Suprapubic skin (tissue), 4 donors: Measurements from ENCODE around the gene RNF34. TPM values are rescaled to one million over a fixed set of nuclear protein-coding genes. Genes with fewer than 3 reads are reported as not detected.

Experiments
- DNase-seq, 2 donors: peaks; one replicate each; pipeline ENCODE4 v3.0.0-alpha.2; 2019; ENCODE audit warnings: low spot score in 2 of 2
- H3K27ac ChIP-seq: fragments of 200-600 bp; sonication (generic); one replicate; pipeline ENCODE4 v1.5.1; 2019
- H3K27me3 ChIP-seq: fragments of 200-600 bp; sonication (generic); one replicate; pipeline ENCODE4 v1.5.1; 2019
- H3K36me3 ChIP-seq: fragments of 200-600 bp; sonication (generic); one replicate; pipeline ENCODE4 v1.5.1; 2019
- H3K4me1 ChIP-seq: fragments of 200-600 bp; sonication (generic); one replicate; pipeline ENCODE4 v1.5.1; 2019
- H3K4me3 ChIP-seq: fragments of 200-600 bp; sonication (generic); one replicate; pipeline ENCODE4 v1.5.1; 2019; ENCODE audit warnings: mild to moderate bottlenecking
- H3K9me3 ChIP-seq: fragments of 200-600 bp; sonication (generic); one replicate; pipeline ENCODE4 v1.5.1; 2019
- CTCF ChIP-seq, 2 donors: fragments of 200-600 bp in 1 of 2; fragments of 450-650 bp in 1 of 2; sonication (generic) in 1 of 2; IDR thresholded peaks; one replicate each; pipeline ENCODE4 v1.5.1; 2016 to 2019; ENCODE audit warnings: antibody characterized with exemption in 2 of 2, mild to moderate bottlenecking in 1 of 2, moderate library complexity in 1 of 2
- EP300 ChIP-seq: sonication (generic); formaldehyde crosslinking; IDR thresholded peaks from one replicate; pipeline ENCODE4 v1.6.1; 2017; ENCODE audit warnings: antibody characterized with exemption
- POLR2A ChIP-seq, 2 donors: fragments of 450-650 bp; IDR thresholded peaks; one replicate each; pipeline ENCODE4 v1.6.1; 2017; ENCODE audit warnings: antibody characterized with exemption in 2 of 2, mild to moderate bottlenecking in 2 of 2, moderate library complexity in 2 of 2
- POLR2AphosphoS5 ChIP-seq, 3 donors: sonication (generic); formaldehyde crosslinking; IDR thresholded peaks; one replicate each; pipeline ENCODE4 v1.6.1; 2017; ENCODE audit warnings: antibody characterized with exemption in 3 of 3
- WGBS: methylation state at CpG from one replicate; pipeline ENCODE4 v1.1.5; 2018; 5-methylcytosine and 5-hydroxymethylcytosine counted together
- total RNA-seq, 4 donors: library from RNA; depleted of rRNA; stranded (reverse); fragments of >200 nt; gene quantifications; one replicate each; pipeline ENCODE4 v1.1.0, GENCODE V29; 2016

The RNF34 gene
- total RNA-seq, 4 donors from 2014 or later, result 14.6 to 40.3 (median 30.4) TPM

- H3K4me1 ChIP-seq, result peaks cover 20% of the 10 kb centered on the region
- WGBS, result 89% methylated on average over 12 of the region's 18 CpGs
- H3K36me3 ChIP-seq, result peaks cover 2% of the 10 kb centered on the region
- no peak for DNase-seq
- H3K27ac ChIP-seq, result no peak overlapping the region
- no peaks in the 10 kb centered on the region for H3K27me3 ChIP-seq
- H3K9me3 ChIP-seq, result no peaks in the 10 kb centered on the region
- TF ChIP-seq POLR2A (IDR thresholded peaks at IDR 0.05), result no peak
- TF ChIP-seq EP300, result no peak
- TF ChIP-seq CTCF (IDR thresholded peaks at IDR 0.05), result no peak
- no peak for TF ChIP-seq POLR2AphosphoS5 (IDR thresholded peaks at IDR 0.05)
- H3K4me3 ChIP-seq, result no peak overlapping the region
Measured at GRCh38 chr12:121453629-121454028, 53.7 kb downstream of the RNF34 start.

- TF ChIP-seq POLR2AphosphoS5 (IDR thresholded peaks at IDR 0.05) (no peak), EP300 (no peak), CTCF (IDR thresholded peaks at IDR 0.05) (no peak), POLR2A (IDR thresholded peaks at IDR 0.05) (no peak)
- 94% methylated on average over 6 of the region's 6 CpGs for WGBS
- Histone ChIP-seq H3K9me3 (no peaks in the 10 kb centered on the region), H3K27ac (no peak overlapping the region), H3K27me3 (no peaks in the 10 kb centered on the region), H3K36me3 (peaks cover 2% of the 10 kb centered on the region), H3K4me1 (peaks cover 20% of the 10 kb centered on the region), H3K4me3 (no peak overlapping the region)
- DNase-seq, result no peak
Measured at GRCh38 chr12:121454921-121455320, 55.0 kb downstream of the RNF34 start.

GRCh38 chr12:121455766-121456420, 56.0 kb downstream of the RNF34 start:
- TF ChIP-seq EP300 (no peak), POLR2AphosphoS5 (IDR thresholded peaks at IDR 0.05) (no peak), POLR2A (IDR thresholded peaks at IDR 0.05) (no peak), CTCF (IDR thresholded peaks at IDR 0.05) (no peak)
- Histone ChIP-seq H3K36me3 (peaks cover 2% of the 10 kb centered on the region), H3K4me3 (no peak overlapping the region), H3K27ac (no peak overlapping the region), H3K27me3 (no peaks in the 10 kb centered on the region), H3K9me3 (no peaks in the 10 kb centered on the region), H3K4me1 (peaks cover 20% of the 10 kb centered on the region)
- WGBS, result 87% methylated on average over 23 of the region's 23 CpGs
- DNase-seq, result no peak

- H3K4me3 ChIP-seq, result no peak overlapping the region
- no peak overlapping the region for H3K27ac ChIP-seq
- H3K9me3 ChIP-seq, result no peaks in the 10 kb centered on the region
- 83% methylated on average over 8 of the region's 8 CpGs for WGBS
- no peaks in the 10 kb centered on the region for H3K27me3 ChIP-seq
- TF ChIP-seq EP300, result no peak
- TF ChIP-seq POLR2A (IDR thresholded peaks at IDR 0.05), result no peak
- no peak for TF ChIP-seq CTCF (IDR thresholded peaks at IDR 0.05)
- TF ChIP-seq POLR2AphosphoS5 (IDR thresholded peaks at IDR 0.05), result no peak
- H3K4me1 ChIP-seq, result peaks cover 20% of the 10 kb centered on the region
- peaks cover 2% of the 10 kb centered on the region for H3K36me3 ChIP-seq
- no peak for DNase-seq
Measured at GRCh38 chr12:121456551-121456950, 56.6 kb downstream of the RNF34 start.

GRCh38 chr12:121461048-121461447, 61.1 kb downstream of the RNF34 start:
- DNase-seq, result no peak
- Histone ChIP-seq H3K27ac (no peak overlapping the region), H3K9me3 (no peaks in the 10 kb centered on the region), H3K4me1 (peaks cover 9% of the 10 kb centered on the region), H3K36me3 (no peaks in the 10 kb centered on the region), H3K27me3 (no peaks in the 10 kb centered on the region), H3K4me3 (no peak overlapping the region)
- WGBS, result 89% methylated on average over 5 of the region's 5 CpGs
- TF ChIP-seq POLR2A (IDR thresholded peaks at IDR 0.05) (no peak), POLR2AphosphoS5 (IDR thresholded peaks at IDR 0.05) (no peak), EP300 (no peak), CTCF (IDR thresholded peaks at IDR 0.05) (no peak)
